COR-L47 (cell line): ENCODE measurements around the gene SOCS1.
"Not testable (repeated sequence)": the region's sequence is repeated elsewhere in the genome, so short reads cannot be mapped to it uniquely, and the experiment has no call there.

Source experiments
- DNase-seq: peaks from one replicate; lab custom pipeline; 2025; lab: John Stamatoyannopoulos, UW

Gene SOCS1

GRCh38 chr16:11255737-11256660, at the start of gene SOCS1:
Gene SOCS1 (minus strand): TSS chr16:11256204. CDS start chr16:11255478, 726 bp downstream.
- DNase-seq: peak; percentile 79

GRCh38 chr16:11303405-11304138, 47.6 kb upstream of the SOCS1 start:
- DNase-seq: no peak

- peak; percentile 58 for DNase-seq
Measured at GRCh38 chr16:11302977-11303376, 47.0 kb upstream of the SOCS1 start.

- DNase-seq: no peak
Measured at GRCh38 chr16:11301645-11302501, 45.9 kb upstream of the SOCS1 start.

GRCh38 chr16:11300560-11300892, 44.5 kb upstream of the SOCS1 start:
- DNase-seq: no peak

GRCh38 chr16:11299865-11300559, 44.0 kb upstream of the SOCS1 start:
- no peak for DNase-seq

- DNase-seq: not testable (repeated sequence)
Measured at GRCh38 chr16:11298950-11299547, 43.0 kb upstream of the SOCS1 start.

- no peak for DNase-seq
Measured at GRCh38 chr16:11298143-11298900, 42.3 kb upstream of the SOCS1 start.

- DNase-seq: peak; percentile 20
Measured at GRCh38 chr16:11297492-11298142, 41.6 kb upstream of the SOCS1 start.

- DNase-seq: no peak
Measured at GRCh38 chr16:11296706-11297491, 40.9 kb upstream of the SOCS1 start.

- DNase-seq: no peak
Measured at GRCh38 chr16:11296351-11296705, 40.3 kb upstream of the SOCS1 start.

- DNase-seq: no peak
Measured at GRCh38 chr16:11295672-11296071, 39.7 kb upstream of the SOCS1 start.

GRCh38 chr16:11292076-11292748, 36.2 kb upstream of the SOCS1 start:
- no peak for DNase-seq

GRCh38 chr16:11291091-11291703, 35.2 kb upstream of the SOCS1 start:
- DNase-seq: no peak

- DNase-seq: no peak
Measured at GRCh38 chr16:11290102-11290893, 34.3 kb upstream of the SOCS1 start.

GRCh38 chr16:11289696-11290095, 33.7 kb upstream of the SOCS1 start:
- DNase-seq: not testable (repeated sequence)

GRCh38 chr16:11289202-11289601, 33.2 kb upstream of the SOCS1 start:
- no peak for DNase-seq
